ENCODE results near the gene BMPR1A. TPM values are rescaled to one million over a fixed set of nuclear protein-coding genes. Genes with fewer than 3 reads are reported as not detected.

Gene BMPR1A
- total RNA-seq, 5 donors from 2014 or later (not counting 1 experiment from before 2014, with no cell fraction given): 7.8 to 15.0 (median 11.4) TPM

DNA sequence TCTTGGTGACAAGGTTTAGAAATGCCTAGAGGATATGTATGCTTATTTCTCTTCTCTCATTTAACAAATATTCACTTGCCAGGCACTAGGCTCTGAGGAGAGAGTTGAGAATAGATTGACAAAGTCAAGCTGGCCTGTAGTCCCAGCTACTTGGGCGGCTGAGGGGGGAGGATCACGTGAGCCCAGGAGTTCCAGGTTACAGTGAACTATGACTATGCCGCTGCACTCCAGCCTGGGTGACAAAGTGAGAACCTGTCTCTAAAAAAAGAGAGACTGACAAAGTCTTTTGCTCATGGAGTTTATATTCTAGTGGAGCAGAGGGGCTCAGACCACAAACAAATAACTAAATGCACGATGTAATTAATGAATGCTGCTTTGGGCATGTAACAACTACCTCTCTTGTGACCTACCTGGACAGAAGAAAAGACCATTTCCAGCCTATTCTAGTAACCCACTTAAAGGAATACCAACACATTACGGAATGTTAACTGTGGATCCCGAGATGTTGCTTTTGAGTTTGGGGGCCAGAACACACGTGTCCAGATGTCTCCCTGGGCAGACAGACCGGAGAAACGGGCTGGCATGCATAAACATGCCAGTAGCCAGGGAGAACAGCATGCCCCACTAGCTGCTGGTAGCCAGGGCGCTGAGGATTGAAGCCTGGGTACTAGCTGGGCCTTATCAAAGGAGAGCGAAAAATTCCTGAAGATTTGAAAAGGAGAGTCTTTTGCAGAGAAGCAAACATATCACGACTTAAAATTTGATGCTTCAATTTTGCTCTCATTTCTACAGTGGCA, 2.6 kb upstream of the BMPR1A start:
- WGBS (ENCODE audit: insufficient coverage): 94% methylated on average over 6 of the region's 12 CpGs
- DNase-seq: no peak
- H3K27ac Mint-ChIP-seq: no peak overlapping the region
- ChIA-PET CTCF (interaction anchor here (0.6 kb wide), 3 partner anchors 10 to 89 kb away, joined by 4 to 10 read pairs (median 6); no protein-coding TSS in a partner anchor), POLR2A (interaction anchor here in 1 of 2 donors (0.6 kb wide), 1 partner anchor 25 kb away, joined by 4 read pairs; no protein-coding TSS in a partner anchor)
- peaks cover 3 to 11% of the 10 kb centered on the region in 2 donors for H3K27me3 Mint-ChIP-seq
- peak overlapping the region; percentile 4 to 87 (median 61) for H3K4me3 Mint-ChIP-seq
- Histone ChIP-seq H3K27me3 (replicated peaks in 1 of 2; ENCODE audit: control insufficient read depth in 2 of 2, extremely low read depth in 1 of 2, insufficient read depth in 2 of 2, low read length in 1 of 2) (peaks cover 3 to 10% of the 10 kb centered on the region in 2 experiments), H3K27ac (ENCODE audit: low read length) (no peak overlapping the region), H3K4me3 (ENCODE audit: control insufficient read depth in 1 of 2, extremely low read depth in 1 of 2, low read length in 1 of 2) (no peak overlapping the region), H3K9me3 (no peaks in the 10 kb centered on the region), H3K4me1 (ENCODE audit: control insufficient read depth in 1 of 2, extremely low read depth in 1 of 2, insufficient read depth in 2 of 2, low read length in 2 of 2) (peaks cover 0 to 11% of the 10 kb centered on the region in 2 experiments), H3K36me3 (ENCODE audit: control insufficient read depth in 2 of 2, extremely low read depth in 1 of 2, insufficient read depth in 1 of 2, low read length in 1 of 2) (no peaks in the 10 kb centered on the region)
- no peaks in the 10 kb centered on the region for H3K36me3 Mint-ChIP-seq
- H3K4me1 Mint-ChIP-seq: peaks cover 21 to 22% (median 21%) of the 10 kb centered on the region in 3 donors
- H3K9me3 Mint-ChIP-seq: no peaks in the 10 kb centered on the region
- ATAC-seq (replicated peaks in 1 of 4): no peak

DNA sequence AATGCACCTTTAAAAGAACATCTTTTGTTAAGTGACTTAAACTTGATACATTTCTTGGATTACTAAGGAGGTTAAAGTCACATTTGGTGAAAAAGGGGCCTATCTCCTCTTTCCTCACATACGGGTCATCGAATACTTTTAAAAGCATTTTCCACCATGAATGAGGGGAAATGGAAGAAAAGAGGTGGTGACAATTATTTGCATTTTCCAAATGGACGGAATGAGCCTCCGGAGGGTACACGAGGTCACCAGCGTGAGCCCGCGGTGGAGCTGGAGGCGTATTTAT, 1.0 kb upstream of the BMPR1A start:
- H3K27me3 ChIP-seq (replicated peaks in 1 of 2; ENCODE audit: control insufficient read depth in 2 of 2, extremely low read depth in 1 of 2, insufficient read depth in 2 of 2, low read length in 1 of 2): peaks cover 3 to 15% of the 10 kb centered on the region in 2 experiments
- Mint-ChIP-seq H3K9me3 (no peaks in the 10 kb centered on the region), H3K4me3 (peak overlapping the region; percentile 78 to 88 (median 87)), H3K27me3 (peaks cover 8 to 19% of the 10 kb centered on the region in 2 donors), H3K36me3 (no peaks in the 10 kb centered on the region), H3K27ac (peak overlapping the region in 1 of 2 donors; percentile 62), H3K4me1 (peaks cover 29 to 35% (median 32%) of the 10 kb centered on the region in 3 donors)
- DNase-seq: no peak
- no peak for ATAC-seq (replicated peaks in 1 of 4)
- no peak overlapping the region for H3K27ac ChIP-seq (ENCODE audit: low read length)
- H3K9me3 ChIP-seq: no peaks in the 10 kb centered on the region
- ChIA-PET CTCF (no interaction called here), POLR2A (no interaction called here)
- 12% methylated on average over 7 of the region's 9 CpGs for WGBS (ENCODE audit: insufficient coverage)
- peak overlapping the region; percentile 68 to 88 for H3K4me3 ChIP-seq (ENCODE audit: control insufficient read depth in 1 of 2, extremely low read depth in 1 of 2, low read length in 1 of 2)
- H3K36me3 ChIP-seq (ENCODE audit: control insufficient read depth in 2 of 2, extremely low read depth in 1 of 2, insufficient read depth in 1 of 2, low read length in 1 of 2): no peaks in the 10 kb centered on the region
- peaks cover 0 to 11% of the 10 kb centered on the region in 2 experiments for H3K4me1 ChIP-seq (ENCODE audit: control insufficient read depth in 1 of 2, extremely low read depth in 1 of 2, insufficient read depth in 2 of 2, low read length in 2 of 2)

DNA sequence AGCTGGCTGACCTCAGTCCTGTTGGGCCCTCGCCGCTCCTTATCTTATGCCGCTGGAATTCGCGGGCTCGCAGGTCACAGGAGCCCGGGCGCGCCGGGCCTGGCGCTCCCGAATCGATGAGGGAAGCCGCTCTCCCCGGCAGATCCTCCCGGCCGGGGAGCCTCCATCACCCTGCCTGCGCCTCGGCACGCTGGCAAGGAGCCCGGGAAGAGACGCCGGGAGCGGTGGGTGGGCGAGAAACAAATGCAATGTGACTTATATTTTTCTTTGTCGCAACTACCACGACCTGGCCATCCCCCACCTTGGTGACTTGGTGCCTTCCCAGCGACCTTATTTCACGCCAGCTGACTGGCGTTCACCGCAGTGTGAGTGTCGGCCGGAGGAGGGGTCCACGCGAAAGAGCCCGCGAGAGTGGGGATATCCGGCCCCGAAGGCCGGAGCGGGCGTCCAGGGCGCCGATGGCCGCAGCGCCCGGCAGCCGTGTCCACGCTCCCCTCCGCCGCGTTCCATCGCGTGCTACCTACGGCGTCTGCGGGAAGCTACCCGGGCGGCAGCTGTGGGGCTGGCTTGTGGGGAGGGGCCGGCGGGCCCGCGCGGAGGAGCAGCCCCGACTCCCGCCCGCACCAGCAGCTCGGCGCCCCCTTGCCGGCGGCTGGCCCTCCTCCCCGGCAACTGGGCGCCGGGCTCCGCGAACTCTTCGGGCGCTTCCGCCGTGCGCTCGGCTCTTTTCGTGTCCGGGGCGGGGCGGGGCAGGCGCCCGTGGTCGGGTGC, 494 bp upstream of the BMPR1A start:
- Histone ChIP-seq H3K4me3 (ENCODE audit: control insufficient read depth in 1 of 2, extremely low read depth in 1 of 2, low read length in 1 of 2) (peak overlapping the region; percentile 68 to 88), H3K9me3 (no peaks in the 10 kb centered on the region), H3K27ac (ENCODE audit: low read length) (no peak overlapping the region), H3K4me1 (ENCODE audit: control insufficient read depth in 1 of 2, extremely low read depth in 1 of 2, insufficient read depth in 2 of 2, low read length in 2 of 2) (peaks cover 0 to 11% of the 10 kb centered on the region in 2 experiments), H3K36me3 (ENCODE audit: control insufficient read depth in 2 of 2, extremely low read depth in 1 of 2, insufficient read depth in 1 of 2, low read length in 1 of 2) (no peaks in the 10 kb centered on the region), H3K27me3 (replicated peaks in 1 of 2; ENCODE audit: control insufficient read depth in 2 of 2, extremely low read depth in 1 of 2, insufficient read depth in 2 of 2, low read length in 1 of 2) (peaks cover 3 to 15% of the 10 kb centered on the region in 2 experiments)
- ATAC-seq (replicated peaks in 1 of 4): peak; percentile 92 to 95 (median 94)
- WGBS (ENCODE audit: insufficient coverage): 1% methylated on average over 83 of the region's 89 CpGs
- peak; percentile 62 to 90 (median 76) for DNase-seq
- CTCF ChIA-PET: no interaction called here
- H3K4me1 Mint-ChIP-seq: peaks cover 29 to 35% (median 32%) of the 10 kb centered on the region in 3 donors
- peak overlapping the region in 1 of 2 donors; percentile 69 for H3K27ac Mint-ChIP-seq
- peaks cover 8 to 20% of the 10 kb centered on the region in 2 donors for H3K27me3 Mint-ChIP-seq
- H3K4me3 Mint-ChIP-seq: peak overlapping the region; percentile 78 to 88 (median 87)
- POLR2A ChIA-PET: no interaction called here
- H3K9me3 Mint-ChIP-seq: no peaks in the 10 kb centered on the region
- H3K36me3 Mint-ChIP-seq: no peaks in the 10 kb centered on the region

DNA sequence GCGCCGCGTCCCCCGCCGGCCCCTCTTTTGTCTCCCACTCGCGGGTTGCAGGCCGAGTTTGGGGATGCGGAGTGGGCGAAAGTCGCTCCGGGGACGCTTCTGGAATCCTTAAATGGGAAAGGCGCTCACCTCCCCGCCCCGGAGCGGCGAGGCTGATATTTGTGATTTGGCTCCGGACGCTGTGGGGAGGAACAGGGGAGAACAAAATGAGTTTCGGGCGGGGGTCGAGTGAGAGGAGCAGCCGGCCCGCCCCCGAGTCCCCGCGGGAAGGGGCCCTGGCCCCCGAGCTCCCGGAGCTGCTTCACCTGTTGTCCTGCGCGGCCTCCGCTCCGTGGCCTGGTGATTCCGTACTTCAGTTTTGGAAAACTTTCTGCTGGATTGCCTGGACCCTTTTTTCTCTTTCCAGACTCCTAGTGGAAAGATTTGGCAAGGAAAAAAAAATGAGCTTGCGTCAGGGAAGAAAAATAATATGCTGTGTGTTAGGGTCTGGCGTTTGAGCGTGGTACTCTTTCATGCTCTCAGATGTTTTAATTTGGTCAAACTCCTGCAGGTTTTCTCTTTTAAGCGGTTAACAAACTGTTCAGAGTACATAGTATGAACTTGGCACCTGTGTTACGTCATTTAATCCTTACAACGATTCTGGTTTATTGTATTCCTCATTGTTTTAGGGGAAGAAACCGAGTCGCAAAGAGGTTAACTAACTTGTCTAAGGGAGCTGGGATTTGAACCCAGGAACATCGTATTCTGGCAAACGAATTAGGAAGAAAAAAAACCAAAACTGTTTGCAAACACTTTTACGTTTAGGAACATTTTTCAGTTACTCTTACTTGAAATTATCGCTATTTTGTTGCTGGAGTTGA, 924 bp downstream of the BMPR1A start:
- ChIA-PET POLR2A (no interaction called here), CTCF (interaction anchor here in 1 of 2 donors (0.7 kb wide), 1 partner anchor 182 kb away, joined by 4 read pairs; no protein-coding TSS in a partner anchor)
- Histone ChIP-seq H3K27me3 (replicated peaks in 1 of 2; ENCODE audit: control insufficient read depth in 2 of 2, extremely low read depth in 1 of 2, insufficient read depth in 2 of 2, low read length in 1 of 2) (peaks cover 3 to 24% of the 10 kb centered on the region in 2 experiments), H3K9me3 (no peaks in the 10 kb centered on the region), H3K4me1 (ENCODE audit: control insufficient read depth in 1 of 2, extremely low read depth in 1 of 2, insufficient read depth in 2 of 2, low read length in 2 of 2) (peaks cover 0 to 11% of the 10 kb centered on the region in 2 experiments), H3K27ac (ENCODE audit: low read length) (no peak overlapping the region), H3K4me3 (ENCODE audit: control insufficient read depth in 1 of 2, extremely low read depth in 1 of 2, low read length in 1 of 2) (peak overlapping the region; percentile 64 to 75), H3K36me3 (ENCODE audit: control insufficient read depth in 2 of 2, extremely low read depth in 1 of 2, insufficient read depth in 1 of 2, low read length in 1 of 2) (no peaks in the 10 kb centered on the region)
- Mint-ChIP-seq H3K9me3 (no peaks in the 10 kb centered on the region), H3K27ac (peak overlapping the region; percentile 50 to 75), H3K27me3 (peaks cover 8 to 31% of the 10 kb centered on the region in 2 donors), H3K4me3 (peak overlapping the region; percentile 87 to 90 (median 89)), H3K4me1 (peaks cover 29 to 42% (median 41%) of the 10 kb centered on the region in 3 donors), H3K36me3 (no peaks in the 10 kb centered on the region)
- ATAC-seq (replicated peaks in 1 of 4) (no peak), DNase-seq (peak in 8 of 35 experiments; percentile 0 to 23 (median 6))
- WGBS (ENCODE audit: insufficient coverage): 11% methylated on average over 36 of the region's 47 CpGs

DNA sequence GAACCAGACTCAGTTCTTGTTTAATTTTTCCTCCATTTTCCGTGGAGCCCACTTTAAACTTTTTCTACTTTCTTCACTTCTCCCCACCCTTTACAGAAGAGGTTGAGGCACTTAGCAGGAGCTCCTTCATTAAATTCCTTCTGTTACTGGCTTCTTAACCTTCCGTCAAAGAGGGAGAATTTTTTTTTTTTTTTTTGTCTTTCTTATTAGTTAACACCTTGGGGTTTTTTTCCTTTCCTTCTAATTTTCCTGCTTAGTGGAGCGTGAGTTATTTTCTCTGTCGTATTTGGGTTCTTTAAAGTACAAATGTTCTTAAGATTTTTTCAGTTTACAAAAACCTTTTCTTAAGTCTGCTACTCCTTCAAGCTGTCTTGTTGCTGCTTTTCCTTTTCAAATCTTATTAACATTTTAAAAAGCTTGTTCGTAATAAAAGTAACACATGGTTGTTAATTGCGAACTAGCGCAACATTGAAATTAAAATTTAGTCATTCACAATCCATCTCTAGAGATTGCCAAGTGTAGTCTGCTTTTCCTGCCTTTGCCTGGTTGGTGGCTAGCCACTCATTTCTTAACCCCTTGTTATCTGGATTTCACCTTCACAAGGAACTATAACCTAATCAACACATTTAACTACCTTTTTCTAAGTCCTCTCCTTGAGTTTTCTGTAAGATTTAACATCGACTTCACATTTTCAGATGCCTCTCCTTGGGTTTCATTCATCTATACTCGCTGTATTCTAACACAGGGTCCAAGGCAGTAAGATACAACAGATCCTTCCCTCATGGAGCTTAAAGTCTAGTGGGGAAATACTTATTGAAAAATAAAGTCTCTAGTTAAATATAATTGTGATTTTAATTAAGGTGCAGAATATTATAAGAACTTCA, 2.0 kb downstream of the BMPR1A start:
- ChIA-PET CTCF (interaction anchor here (0.6 to 0.7 kb wide), 3 partner anchors 15 to 287 kb away, joined by 4 to 8 read pairs (median 5); no protein-coding TSS in a partner anchor), POLR2A (interaction anchor here in 1 of 2 donors (0.7 kb wide), 1 partner anchor 323 kb away, joined by 3 read pairs; no protein-coding TSS in a partner anchor)
- ATAC-seq (replicated peaks in 1 of 4) (no peak), DNase-seq (no peak)
- Mint-ChIP-seq H3K4me1 (peaks cover 29 to 41% (median 40%) of the 10 kb centered on the region in 3 donors), H3K27me3 (peaks cover 8 to 31% of the 10 kb centered on the region in 2 donors), H3K36me3 (no peaks in the 10 kb centered on the region), H3K4me3 (peak overlapping the region; percentile 87 to 90 (median 89)), H3K27ac (no peak overlapping the region), H3K9me3 (no peaks in the 10 kb centered on the region)
- Histone ChIP-seq H3K27me3 (replicated peaks in 1 of 2; ENCODE audit: control insufficient read depth in 2 of 2, extremely low read depth in 1 of 2, insufficient read depth in 2 of 2, low read length in 1 of 2) (peaks cover 3 to 20% of the 10 kb centered on the region in 2 experiments), H3K36me3 (ENCODE audit: control insufficient read depth in 2 of 2, extremely low read depth in 1 of 2, insufficient read depth in 1 of 2, low read length in 1 of 2) (no peaks in the 10 kb centered on the region), H3K4me3 (ENCODE audit: control insufficient read depth in 1 of 2, extremely low read depth in 1 of 2, low read length in 1 of 2) (no peak overlapping the region), H3K4me1 (ENCODE audit: control insufficient read depth in 1 of 2, extremely low read depth in 1 of 2, insufficient read depth in 2 of 2, low read length in 2 of 2) (peaks cover 0 to 11% of the 10 kb centered on the region in 2 experiments), H3K27ac (ENCODE audit: low read length) (no peak overlapping the region), H3K9me3 (no peaks in the 10 kb centered on the region)
- 73% methylated on average over 3 of the region's 9 CpGs for WGBS (ENCODE audit: insufficient coverage)

Measured in T-cell (primary cell).